PC-3 (cell line): ENCODE results near the gene ZNF804A. TPM values are rescaled to one million over a fixed set of nuclear protein-coding genes. Genes with fewer than 3 reads are reported as not detected.

ENCODE experiments used
- ATAC-seq: fragments of 200-7000 bp; cut with Tn5 transposase; 2 replicates; pipeline ENCODE4 v1.9.1; 2020; ENCODE audit warnings: mild to moderate bottlenecking, moderate library complexity
- BruUV-seq: library from RNA; stranded (reverse); fragments of 400-500 nt; replicated peaks from 2 replicates; lab custom pipeline; 2021; lab: Mats Ljungman, UMichigan
- CTCF ChIA-PET: fragments of 300-600 bp; sonication (Branson Sonifier 250); formaldehyde crosslinking; loops from one replicate; lab custom pipeline; 2022; ENCODE audit warnings: antibody characterized with exemption; lab: Charles Lee
- POLR2A ChIA-PET: fragments of 300-600 bp; sonication (Branson Sonifier 250); formaldehyde crosslinking; loops from one replicate; lab custom pipeline; 2022; ENCODE audit warnings: antibody characterized with exemption; ENCODE audit not compliant: unreplicated experiment; lab: Charles Lee
- DNase-seq: peaks from one replicate; pipeline ENCODE4 v3.0.0-alpha.2; 2015
- H2AFZ ChIP-seq: fragments of 300-600 bp; sonication (generic); 2 replicates; pipeline ENCODE4 v1.6.0; 2016; ENCODE audit warnings: antibody characterized with exemption, low read length
- H3F3A ChIP-seq: fragments of 300-600 bp; sonication (generic); one replicate; pipeline ENCODE4 v1.6.0; 2017; ENCODE audit warnings: antibody characterized with exemption, low read length, control low read depth, mild to moderate bottlenecking; ENCODE audit not compliant: unreplicated experiment
- H3K27ac ChIP-seq: fragments of 300-600 bp; sonication (generic); 2 replicates; pipeline ENCODE4 v1.5.1; 2016; ENCODE audit warnings: mild to moderate bottlenecking, low read length
- H3K27me3 ChIP-seq: fragments of 300-600 bp; sonication (generic); 2 replicates; pipeline ENCODE4 v1.6.1; 2016; ENCODE audit warnings: low read length, mixed read lengths
- H3K36me3 ChIP-seq: fragments of 300-600 bp; sonication (generic); 2 replicates; pipeline ENCODE4 v1.6.1; 2016; ENCODE audit warnings: low read depth, mixed run types, low read length, mixed read lengths
- H3K4me1 ChIP-seq: fragments of 300-600 bp; sonication (generic); 2 replicates; pipeline ENCODE4 v1.5.1; 2016; ENCODE audit warnings: low read length; ENCODE audit not compliant: insufficient read depth
- H3K4me2 ChIP-seq: fragments of 300-600 bp; sonication (generic); 2 replicates; pipeline ENCODE4 v1.6.0; 2016; ENCODE audit warnings: low read length
- H3K4me3 ChIP-seq: fragments of 300-600 bp; sonication (generic); 2 replicates; pipeline ENCODE4 v1.5.1; 2016; ENCODE audit warnings: mild to moderate bottlenecking, low read length, mixed read lengths
- H3K79me2 ChIP-seq: fragments of 300-600 bp; sonication (generic); 2 replicates; pipeline ENCODE4 v1.6.1; 2017; ENCODE audit warnings: low read length, mixed read lengths
- H3K9ac ChIP-seq: fragments of 300-600 bp; sonication (generic); 2 replicates; pipeline ENCODE4 v1.6.0; 2016; ENCODE audit warnings: mild to moderate bottlenecking, low read length
- H3K9me2 ChIP-seq: fragments of 300-600 bp; sonication (generic); replicated peaks from 2 replicates; pipeline ENCODE4 v1.6.1; 2016; ENCODE audit warnings: mixed run types, low read length, mixed read lengths
- H3K9me3 ChIP-seq: fragments of 300-600 bp; sonication (generic); 2 replicates; pipeline ENCODE4 v1.6.1; 2016; ENCODE audit warnings: low read length, mixed read lengths
- H4K20me1 ChIP-seq: fragments of 300-600 bp; sonication (generic); 2 replicates; pipeline ENCODE4 v1.6.1; 2016; ENCODE audit warnings: low read length, mixed read lengths
- EZH2 ChIP-seq: fragments of 300-600 bp; sonication (generic); IDR thresholded peaks from one replicate; pipeline ENCODE4 v1.6.1; 2017; ENCODE audit warnings: antibody characterized with exemption, mild to moderate bottlenecking, low read length; ENCODE audit not compliant: unreplicated experiment
- EZH2phosphoT487 ChIP-seq: fragments of 300-600 bp; sonication (generic); IDR thresholded peaks from 2 replicates; pipeline ENCODE4 v1.6.1; 2018; ENCODE audit warnings: mild to moderate bottlenecking, antibody characterized with exemption, low read length, borderline replicate concordance
- intact Hi-C: fragments of 100-400 bp; cut with micrococcal nuclease; formaldehyde crosslinking; loops from 2 replicates; pipeline ENCODE4 v1.9.0; 2023
- total RNA-seq: library from RNA; depleted of rRNA; stranded (reverse); fragments of >200 nt; gene quantifications from 2 replicates; pipeline ENCODE4 v1.2.3, GENCODE V29; 2014
- TF ChIP-seq, protein P1 (sequence below): fragments of 300-600 bp; sonication (generic); conservative IDR thresholded peaks from 2 replicates; pipeline ENCODE4 v1.5.1; 2017; ENCODE audit warnings: antibody characterized with exemption, low read depth, mild to moderate bottlenecking, low read length

The ZNF804A gene
- total RNA-seq, 1 experiment from 2014 or later, result 1.9 TPM

- BruUV-seq, result no TSS peak
Observed at GRCh38 chr2:184683911-184684310, 85.6 kb downstream of the ZNF804A start.

DNA sequence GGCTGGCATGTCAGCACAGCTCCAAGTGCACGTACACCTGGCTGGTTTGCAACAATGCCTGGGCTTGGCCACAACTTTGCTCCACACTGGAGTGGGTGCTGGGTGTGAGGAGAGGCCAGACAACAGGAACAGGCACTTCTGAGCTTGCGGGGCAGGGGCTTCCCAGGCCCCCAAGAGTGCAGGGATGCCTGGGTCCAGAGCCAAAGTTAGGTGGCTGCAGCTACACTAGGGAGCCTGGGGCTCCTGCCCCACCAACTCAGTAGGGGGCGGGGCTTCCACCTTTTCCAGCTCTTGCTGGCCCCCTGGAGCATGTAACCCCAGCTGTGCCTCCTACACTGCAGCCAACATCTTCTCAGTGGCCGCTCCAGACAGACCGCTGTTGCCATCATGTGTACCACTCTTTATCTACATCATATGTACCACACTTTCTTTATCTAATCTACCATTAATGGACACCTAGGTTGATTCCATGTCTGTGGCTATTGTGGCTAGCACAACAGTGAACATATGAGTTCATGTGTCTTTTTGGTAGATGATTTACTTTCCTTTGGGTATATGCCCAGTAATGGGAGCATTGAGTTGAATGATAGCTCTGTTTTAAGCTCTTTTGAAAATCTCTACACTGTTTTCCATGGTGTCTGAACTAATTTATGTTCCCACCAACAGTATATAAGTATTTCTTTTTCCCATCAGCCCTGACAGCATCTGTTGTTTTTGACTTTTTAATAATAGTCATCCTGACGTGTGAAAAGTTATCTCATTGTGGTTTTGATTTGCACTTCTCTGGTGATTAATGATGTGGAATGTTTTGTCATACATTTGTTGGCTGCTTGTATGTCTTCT is 87.9 kb downstream of the ZNF804A start:
- TF ChIP-seq, protein P1, sequence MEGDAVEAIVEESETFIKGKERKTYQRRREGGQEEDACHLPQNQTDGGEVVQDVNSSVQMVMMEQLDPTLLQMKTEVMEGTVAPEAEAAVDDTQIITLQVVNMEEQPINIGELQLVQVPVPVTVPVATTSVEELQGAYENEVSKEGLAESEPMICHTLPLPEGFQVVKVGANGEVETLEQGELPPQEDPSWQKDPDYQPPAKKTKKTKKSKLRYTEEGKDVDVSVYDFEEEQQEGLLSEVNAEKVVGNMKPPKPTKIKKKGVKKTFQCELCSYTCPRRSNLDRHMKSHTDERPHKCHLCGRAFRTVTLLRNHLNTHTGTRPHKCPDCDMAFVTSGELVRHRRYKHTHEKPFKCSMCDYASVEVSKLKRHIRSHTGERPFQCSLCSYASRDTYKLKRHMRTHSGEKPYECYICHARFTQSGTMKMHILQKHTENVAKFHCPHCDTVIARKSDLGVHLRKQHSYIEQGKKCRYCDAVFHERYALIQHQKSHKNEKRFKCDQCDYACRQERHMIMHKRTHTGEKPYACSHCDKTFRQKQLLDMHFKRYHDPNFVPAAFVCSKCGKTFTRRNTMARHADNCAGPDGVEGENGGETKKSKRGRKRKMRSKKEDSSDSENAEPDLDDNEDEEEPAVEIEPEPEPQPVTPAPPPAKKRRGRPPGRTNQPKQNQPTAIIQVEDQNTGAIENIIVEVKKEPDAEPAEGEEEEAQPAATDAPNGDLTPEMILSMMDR, result no peak
- TF ChIP-seq EZH2 (no peak), EZH2phosphoT487 (no peak)
- no peaks in the 10 kb centered on the region for H3K79me2 ChIP-seq
- H3K27ac ChIP-seq, result no peak overlapping the region
- ATAC-seq, result no peak
- no peak for DNase-seq
- H3F3A ChIP-seq, result no peaks in the 10 kb centered on the region
- no peaks in the 10 kb centered on the region for H3K9me3 ChIP-seq
- POLR2A ChIA-PET, result no interaction called here
- no peak overlapping the region for H3K4me2 ChIP-seq
- no peaks in the 10 kb centered on the region for H3K27me3 ChIP-seq
- H3K4me1 ChIP-seq, result no peaks in the 10 kb centered on the region
- no peaks in the 10 kb centered on the region for H4K20me1 ChIP-seq
- intact Hi-C loops, result no loop called here
- BruUV-seq, result no TSS peak
- no peak overlapping the region for H3K4me3 ChIP-seq
- no peaks in the 10 kb centered on the region for H3K9me2 ChIP-seq
- CTCF ChIA-PET, result no interaction called here
- H3K36me3 ChIP-seq, result no peaks in the 10 kb centered on the region
- H2AFZ ChIP-seq, result no peak overlapping the region
- H3K9ac ChIP-seq, result no peak overlapping the region

More at GRCh38 chr2:184683911-184684310, 85.6 kb downstream of the ZNF804A start:
- H3K36me3 ChIP-seq, result no peaks in the 10 kb centered on the region
- no peaks in the 10 kb centered on the region for H3K9me2 ChIP-seq
- H3K4me2 ChIP-seq, result no peak overlapping the region
- H3K27ac ChIP-seq, result no peak overlapping the region
- no peak overlapping the region for H3K9ac ChIP-seq
- no peak for TF ChIP-seq EZH2phosphoT487
- no peaks in the 10 kb centered on the region for H3K9me3 ChIP-seq
- no peak overlapping the region for H2AFZ ChIP-seq
- H3F3A ChIP-seq, result no peaks in the 10 kb centered on the region
- H3K27me3 ChIP-seq, result no peaks in the 10 kb centered on the region
- no peaks in the 10 kb centered on the region for H3K79me2 ChIP-seq
- POLR2A ChIA-PET, result no interaction called here
- H3K4me1 ChIP-seq, result no peaks in the 10 kb centered on the region
- H4K20me1 ChIP-seq, result no peaks in the 10 kb centered on the region
- CTCF ChIA-PET, result no interaction called here
- ATAC-seq (no peak), DNase-seq (no peak)
- intact Hi-C loops, result no loop called here
- H3K4me3 ChIP-seq, result no peak overlapping the region

- no TSS peak for BruUV-seq
- Histone ChIP-seq H3K36me3 (no peaks in the 10 kb centered on the region), H3K9me2 (no peaks in the 10 kb centered on the region), H3K4me1 (no peaks in the 10 kb centered on the region), H3K9me3 (no peaks in the 10 kb centered on the region), H3F3A (no peaks in the 10 kb centered on the region), H3K79me2 (no peaks in the 10 kb centered on the region), H3K4me3 (no peak overlapping the region), H3K27me3 (no peaks in the 10 kb centered on the region), H2AFZ (no peak overlapping the region), H4K20me1 (no peaks in the 10 kb centered on the region), H3K4me2 (no peak overlapping the region), H3K9ac (no peak overlapping the region), H3K27ac (no peak overlapping the region)
- TF ChIP-seq, protein P1, result no peak
- TF ChIP-seq EZH2 (no peak), EZH2phosphoT487 (no peak)
- intact Hi-C loops, result no loop called here
- ChIA-PET POLR2A (no interaction called here), CTCF (no interaction called here)
- ATAC-seq (no peak), DNase-seq (no peak)
Observed at GRCh38 chr2:184689638-184690037, 91.3 kb downstream of the ZNF804A start.
